Measurements from ENCODE around the gene MMRN1. TPM values are rescaled to one million over a fixed set of nuclear protein-coding genes. Genes with fewer than 3 reads are reported as not detected.

MMRN1 gene
- total and polyA plus RNA-seq, 2 of the 8 experiments (the other 6 are each of a cell fraction or from before 2014, with no cell fraction given) = not detected

GRCh38 chr4:89898304-89898716 is 3.7 kb downstream of the MMRN1 start (continued):
- no peak for TF ChIP-seq CHD7 (IDR thresholded peaks at IDR 0.05; ENCODE audit: insufficient replicate concordance, low read length)
- TF ChIP-seq MAX (IDR thresholded peaks at IDR 0.05) = no peak
- TF ChIP-seq TBP (IDR thresholded peaks at IDR 0.05; ENCODE audit: low read depth, low read length) = no peak
- no peak for TF ChIP-seq RBBP5 (IDR thresholded peaks at IDR 0.05; ENCODE audit: borderline replicate concordance, low read depth, low read length)
- no peak for TF ChIP-seq JUN (IDR thresholded peaks at IDR 0.05; ENCODE audit: low read depth, low read length)
- TF ChIP-seq POU5F1 (IDR thresholded peaks at IDR 0.05; ENCODE audit: low read depth, low read length) = no peak
- no peak for TF ChIP-seq GTF2F1 (IDR thresholded peaks at IDR 0.05; ENCODE audit: borderline replicate concordance, low read depth, low read length)
- no peak for TF ChIP-seq RFX5 (IDR thresholded peaks at IDR 0.05; ENCODE audit: borderline replicate concordance, low read depth, low read length)
- TF ChIP-seq CHD2 (IDR thresholded peaks at IDR 0.05; ENCODE audit: low read length) = no peak
- no peak for TF ChIP-seq E2F6 (IDR thresholded peaks at IDR 0.05)
- no peak for TF ChIP-seq SP4 (IDR thresholded peaks at IDR 0.05; ENCODE audit: low read length)
